Measurements from ENCODE around the gene UGT2B15.
"Not testable (repeated sequence)": the region's sequence is repeated elsewhere in the genome, so short reads cannot be mapped to it uniquely, and the experiment has no call there.

UGT2B15 gene
- 0 reads per million in 2 donors for total RNA-seq

DNA sequence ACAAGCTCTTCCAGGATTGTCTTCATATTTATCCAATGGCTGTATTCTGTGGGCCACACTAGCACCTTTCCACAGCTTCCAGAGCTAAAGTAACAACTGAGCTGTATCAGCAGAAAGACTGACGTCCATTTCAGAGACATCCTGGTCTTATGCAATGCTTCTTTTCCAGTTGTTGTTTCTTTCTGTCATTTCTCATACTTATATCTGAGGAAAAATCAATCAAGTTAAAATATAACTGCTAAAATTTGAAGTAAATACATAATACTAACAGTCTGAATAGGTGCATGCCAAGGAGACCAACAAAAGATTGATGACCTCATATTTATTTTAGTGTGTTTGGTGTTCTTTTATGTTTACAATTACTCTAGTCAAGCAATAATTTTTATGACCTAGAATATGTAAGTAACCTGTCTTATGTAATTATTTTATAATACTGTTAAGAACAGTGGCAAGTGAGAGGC, at the start of gene UGT2B15:
Gene UGT2B15, minus strand, starts transcription at position 174 of the 461 bp plus-strand sequence. Its CDS starts 34 bp downstream, at position 140.
- not testable (repeated sequence) for DNase-seq

DNA sequence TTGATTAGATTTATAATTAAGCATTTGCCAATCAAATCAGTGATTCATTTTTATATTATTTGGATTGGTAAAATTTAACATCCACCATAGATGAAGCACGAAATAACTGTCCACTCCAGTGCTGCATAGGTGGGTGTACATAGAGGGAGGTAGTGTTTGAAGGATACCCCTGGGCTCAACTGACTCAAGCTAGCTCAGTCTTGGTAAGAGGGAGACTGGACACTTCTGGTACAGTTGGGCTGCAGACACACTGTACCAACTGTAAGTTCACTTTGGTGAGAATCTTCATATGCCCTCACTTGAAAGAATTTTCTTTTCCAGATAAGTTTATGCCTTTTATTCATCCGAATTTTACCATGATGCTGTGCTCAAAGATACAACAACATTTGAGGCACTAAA, 48.6 kb upstream of the UGT2B15 start:
- DNase-seq: no peak

DNA sequence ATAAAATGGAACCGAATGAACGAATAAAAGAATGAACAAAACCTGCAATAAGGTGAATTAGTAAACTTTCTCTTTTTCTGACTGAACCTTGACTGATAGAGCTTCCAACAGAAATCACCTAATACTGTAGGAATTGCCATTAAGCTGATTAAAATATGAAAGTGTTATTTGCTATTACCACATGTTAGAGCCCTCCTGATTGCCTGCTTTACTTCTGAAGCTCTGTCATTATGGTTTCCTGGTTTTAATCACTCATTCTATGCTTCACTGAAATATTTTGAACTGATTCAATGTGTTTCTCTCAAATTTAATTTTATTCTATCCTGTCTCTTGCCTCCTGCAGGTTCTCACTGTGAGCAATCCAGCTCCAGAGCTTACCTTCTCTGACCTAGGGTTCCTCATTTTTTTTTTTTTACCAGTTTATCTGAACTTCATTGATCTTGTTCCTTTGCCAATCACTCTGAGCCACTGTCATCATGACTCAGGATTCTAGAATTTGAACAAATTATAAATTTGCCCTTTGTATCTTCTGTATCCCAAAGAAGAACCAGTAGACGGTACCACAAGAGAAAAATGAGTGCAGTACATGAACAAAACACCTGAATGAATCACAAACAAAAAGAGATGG, 48.1 kb upstream of the UGT2B15 start:
- no peak for DNase-seq

DNA sequence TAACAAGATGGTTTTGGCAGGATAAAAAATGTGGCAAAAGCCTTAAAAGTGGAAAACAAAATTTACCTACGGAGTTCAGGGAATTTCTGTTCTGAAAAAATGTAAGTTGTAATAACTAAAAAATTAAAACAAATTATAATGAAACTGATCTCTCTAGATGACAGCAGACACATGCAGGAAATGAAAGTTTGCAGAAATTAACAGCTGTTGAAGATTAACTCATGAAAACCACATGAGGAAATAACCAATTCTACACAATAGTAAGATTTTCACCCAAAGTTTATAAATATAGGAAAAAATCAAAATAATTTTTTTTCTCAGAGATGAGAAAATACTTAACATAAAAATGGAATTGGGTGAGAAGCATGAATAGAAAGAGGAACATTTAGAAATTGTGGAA, 47.5 kb upstream of the UGT2B15 start:
- DNase-seq: no peak

DNA sequence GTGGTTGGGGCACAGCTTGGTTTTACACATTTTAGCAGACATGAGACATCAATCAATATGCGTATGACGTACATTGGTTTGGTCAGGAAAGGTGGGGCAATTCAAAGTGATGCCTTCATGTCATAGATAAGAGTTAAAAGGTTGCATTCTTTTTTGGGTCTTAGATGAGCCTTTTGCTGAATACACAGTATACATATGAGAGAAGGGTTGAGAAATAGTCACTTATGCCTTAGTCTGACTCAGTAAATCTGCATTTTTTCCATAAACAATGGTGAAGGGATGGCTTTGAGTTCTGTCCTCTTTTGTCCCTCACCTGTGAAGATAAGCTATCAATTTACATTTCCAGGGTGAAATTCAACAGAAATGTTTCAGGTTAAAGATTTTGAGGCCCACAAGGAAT, 43.9 kb upstream of the UGT2B15 start:
- no peak for DNase-seq

DNA sequence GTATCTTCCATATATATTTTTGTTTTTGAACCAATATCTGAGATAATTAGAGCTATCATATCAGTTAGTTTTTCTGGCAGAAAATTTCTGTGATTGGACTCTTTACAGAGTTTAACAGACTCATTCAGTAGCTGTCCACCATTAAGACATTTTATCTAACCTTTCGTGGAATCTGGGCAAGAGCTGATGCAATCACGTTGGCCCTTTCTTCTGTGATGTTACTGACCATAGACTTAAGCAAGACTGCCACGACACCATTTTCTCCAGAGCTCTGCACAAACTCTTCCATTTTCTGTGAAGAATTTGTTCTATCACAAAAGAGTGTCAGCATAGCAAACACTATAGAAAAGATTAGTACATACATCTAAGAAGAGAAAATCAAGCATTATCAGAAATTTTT, 41.8 kb upstream of the UGT2B15 start:
- no peak for DNase-seq

DNA sequence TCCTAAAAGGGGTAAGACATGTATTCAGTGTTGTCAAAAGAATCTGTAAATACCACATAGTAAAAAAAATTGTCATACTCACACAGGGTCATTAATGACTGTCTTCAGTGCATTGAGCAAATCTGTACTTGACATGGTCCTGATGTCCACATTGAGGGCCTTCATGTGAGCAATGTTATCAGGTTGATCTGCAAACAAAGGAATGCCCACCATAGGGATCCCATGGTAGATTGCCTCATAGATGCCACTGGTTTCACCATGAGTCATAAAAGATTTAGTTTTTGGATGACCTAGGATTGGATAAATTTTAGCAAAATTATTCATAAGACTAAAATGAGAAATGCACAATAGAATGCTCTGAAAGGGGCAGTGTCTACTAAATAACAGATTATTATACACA, 38.1 kb upstream of the UGT2B15 start:
- no peak for DNase-seq

DNA sequence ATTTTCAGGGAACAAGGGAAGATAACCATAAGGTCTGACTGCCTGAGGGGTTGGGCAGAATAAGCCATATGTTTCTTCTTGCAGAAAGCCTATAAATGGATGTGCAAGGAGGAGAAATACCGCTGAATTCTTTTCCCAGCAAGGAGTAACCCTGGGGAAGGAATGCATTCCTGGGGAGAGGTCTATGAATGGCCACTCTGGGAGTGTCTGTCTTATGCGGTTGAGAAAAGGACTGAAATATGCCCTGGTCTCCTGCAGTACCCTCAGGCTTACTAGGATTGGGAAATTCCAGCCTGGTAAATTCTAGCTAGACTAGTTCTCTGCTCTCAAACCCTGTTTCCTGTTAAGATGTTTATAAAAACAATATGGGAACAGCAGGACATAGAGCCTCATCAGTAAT, 32.7 kb upstream of the UGT2B15 start:
- DNase-seq: not testable (repeated sequence)

DNA sequence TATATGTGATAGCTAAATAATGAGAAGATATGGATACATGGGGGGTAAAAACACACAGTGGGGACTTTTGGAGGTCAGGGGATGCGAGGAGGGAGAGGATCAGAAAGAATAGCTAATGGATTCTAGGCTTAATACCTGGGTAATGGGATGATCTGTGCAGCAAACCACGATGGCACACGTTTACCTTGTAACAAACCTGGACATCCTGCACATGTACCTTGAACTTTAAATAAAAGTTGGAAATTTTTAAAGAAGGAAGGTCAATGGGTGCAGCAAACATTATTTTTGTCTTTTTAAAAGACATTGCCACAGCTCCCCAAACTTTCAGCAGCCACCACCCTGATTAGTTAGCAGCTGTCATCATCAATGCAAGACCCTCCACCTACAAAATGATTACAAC, 29.7 kb upstream of the UGT2B15 start:
- DNase-seq: no peak

DNA sequence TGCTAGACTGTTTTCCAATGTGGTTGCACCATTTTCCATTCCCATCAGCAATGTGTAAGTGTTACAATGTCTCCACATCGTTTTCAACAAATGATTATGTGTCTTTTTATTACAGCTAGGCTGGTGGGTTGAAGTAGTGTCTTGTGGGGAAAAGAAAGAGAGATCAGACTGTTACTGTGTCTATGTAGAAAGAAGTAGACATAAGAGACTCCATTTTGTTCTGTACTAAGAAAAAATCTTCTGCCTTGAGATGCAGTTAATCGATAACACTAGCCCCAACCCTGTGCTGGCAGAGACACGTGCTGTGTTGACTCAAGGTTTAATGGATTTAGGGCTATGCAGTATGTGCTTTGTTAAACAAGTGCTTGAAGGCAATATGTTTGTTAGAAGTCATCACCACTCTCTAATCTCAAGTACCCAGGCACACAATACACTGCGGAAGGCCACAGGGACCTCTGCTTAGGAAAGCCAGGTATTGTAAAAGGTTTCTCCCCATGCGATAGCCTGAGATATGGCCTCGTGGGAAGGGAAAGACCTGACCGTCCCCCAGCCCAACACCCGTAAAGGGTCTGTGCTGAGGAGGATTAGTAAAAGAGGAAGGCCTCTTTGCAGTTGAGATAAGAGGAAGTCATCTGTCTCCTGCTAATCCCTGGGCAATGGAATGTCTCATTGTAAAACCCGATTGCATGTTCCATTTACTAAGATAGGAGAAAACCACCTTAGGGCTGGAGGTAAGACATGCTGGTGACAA, 23.0 kb upstream of the UGT2B15 start:
- DNase-seq: no peak

DNA sequence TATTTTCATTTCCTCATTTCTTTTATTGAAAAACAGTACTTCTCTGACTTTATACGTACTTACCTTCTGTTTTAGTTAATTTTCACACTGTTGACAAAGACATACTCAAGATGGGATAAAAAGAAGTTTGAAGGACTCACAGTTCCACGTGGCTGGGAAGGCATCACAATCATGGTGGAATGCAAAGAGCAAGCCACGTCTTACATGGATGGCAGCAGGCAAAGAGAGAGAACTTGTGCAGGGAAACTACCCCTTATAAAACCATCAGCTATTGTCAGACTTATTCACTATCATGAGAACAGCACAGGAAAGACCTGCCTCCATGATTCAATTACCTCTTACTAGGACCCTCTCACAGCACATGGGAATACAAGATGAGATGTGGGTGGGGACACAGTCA, 20.7 kb upstream of the UGT2B15 start:
- no peak for DNase-seq

DNA sequence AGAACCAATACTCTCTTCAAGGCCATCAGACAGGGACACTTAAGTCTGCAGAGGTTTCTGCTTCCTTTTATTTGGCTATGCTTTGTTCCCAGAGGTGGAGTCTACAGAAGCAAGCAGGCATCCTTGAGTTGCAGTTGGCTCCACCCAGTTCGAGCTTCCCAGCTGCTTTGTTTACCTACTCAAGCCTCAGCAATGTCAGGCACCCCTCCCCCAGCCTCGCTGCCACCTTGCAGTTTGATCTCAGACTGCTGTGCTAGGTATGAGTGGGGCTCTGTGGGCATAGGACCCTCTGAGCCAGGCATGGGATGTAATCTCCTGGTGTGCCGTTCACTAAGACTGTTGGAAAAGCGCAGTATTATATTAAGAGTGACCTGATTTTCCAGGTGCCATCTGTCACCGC, 12.6 kb upstream of the UGT2B15 start:
- DNase-seq: no peak

DNA sequence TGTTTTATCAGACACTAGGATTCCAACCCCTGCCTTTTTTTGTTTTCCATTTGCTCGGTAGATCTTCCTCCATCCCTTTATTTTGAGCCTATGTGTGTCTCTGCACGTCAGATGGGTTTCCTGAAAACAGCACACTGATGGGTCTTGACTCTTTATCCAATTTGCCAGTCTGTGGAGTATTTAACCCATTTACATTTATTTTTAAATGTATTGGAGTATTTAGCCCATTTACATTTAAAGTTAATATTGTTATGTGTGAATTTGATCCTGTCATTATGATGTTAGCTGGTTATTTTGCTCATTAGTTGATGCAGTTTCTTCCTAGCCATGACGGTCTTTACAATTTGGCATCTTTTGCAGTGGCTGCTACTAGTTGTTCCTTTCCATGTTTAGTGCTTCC, 10.8 kb upstream of the UGT2B15 start:
- not testable (repeated sequence) for DNase-seq

DNA sequence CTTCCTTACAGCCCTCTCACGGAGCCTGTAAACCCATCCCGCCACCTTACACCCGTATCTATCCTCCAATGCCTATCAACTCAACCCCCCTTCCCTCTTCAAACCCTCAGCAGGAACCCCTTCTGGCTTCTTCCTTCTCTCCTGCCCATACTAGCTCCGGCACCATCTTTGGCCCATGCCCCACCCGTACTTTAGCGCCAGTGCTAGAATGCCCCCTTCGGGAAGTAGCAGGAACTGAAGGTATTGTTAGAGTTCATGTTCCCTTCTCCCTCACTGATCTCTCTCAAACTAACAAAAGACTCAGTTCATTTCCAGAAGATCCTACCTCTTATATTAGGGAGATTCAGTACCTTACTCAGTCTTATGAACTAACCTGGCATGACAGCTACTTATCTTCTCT, 2.7 kb upstream of the UGT2B15 start:
- DNase-seq: no peak

DNA sequence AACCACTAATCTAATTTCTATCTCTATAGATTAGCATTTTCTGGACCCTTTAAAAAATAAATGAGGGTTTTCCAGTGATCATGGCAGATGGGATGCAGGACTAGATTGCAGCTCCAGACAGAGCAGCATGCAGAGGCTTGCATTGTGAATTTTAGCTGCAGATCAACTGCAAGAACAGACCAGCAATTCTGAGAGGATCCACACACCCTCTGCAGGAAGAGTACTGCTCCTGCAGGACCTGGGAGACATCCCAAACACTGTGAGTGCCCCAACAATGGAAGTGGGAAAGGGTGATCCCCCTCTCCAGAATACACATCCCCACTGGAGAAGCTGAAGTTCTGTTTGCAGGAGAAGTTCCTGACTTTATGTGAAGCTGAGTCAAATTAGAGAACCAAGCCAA, 765 bp upstream of the UGT2B15 start:
- DNase-seq: not testable (repeated sequence)

DNA sequence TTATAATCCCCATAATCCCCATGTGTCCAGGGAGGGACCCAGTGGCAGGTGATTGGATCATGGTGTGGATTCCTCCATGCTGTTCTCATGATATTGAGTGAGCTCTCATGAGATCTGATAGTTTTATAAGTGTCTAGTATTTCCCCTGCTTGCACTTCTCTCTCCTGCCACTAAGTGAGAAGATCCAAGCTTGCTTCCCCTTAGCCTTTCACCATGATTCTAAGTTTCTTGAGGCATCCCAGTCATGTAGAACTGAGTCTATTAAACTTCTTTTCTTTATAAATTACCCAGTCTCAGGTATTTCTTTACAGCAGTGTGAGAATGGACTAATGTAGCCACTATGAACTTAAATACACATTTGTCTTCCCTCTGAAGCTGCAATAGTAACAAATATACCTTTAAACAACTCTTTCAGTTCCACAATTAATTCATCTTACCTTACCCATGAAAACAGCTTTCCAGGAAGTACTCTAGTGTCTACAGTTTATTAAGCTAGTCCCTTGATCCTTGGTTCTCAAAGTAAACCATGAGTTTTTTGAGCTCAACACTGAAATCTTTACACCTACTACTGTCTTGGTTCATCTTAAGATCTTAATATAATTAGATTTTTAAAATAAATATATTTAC, 1.8 kb downstream of the UGT2B15 start:
- DNase-seq: not testable (repeated sequence)

DNA sequence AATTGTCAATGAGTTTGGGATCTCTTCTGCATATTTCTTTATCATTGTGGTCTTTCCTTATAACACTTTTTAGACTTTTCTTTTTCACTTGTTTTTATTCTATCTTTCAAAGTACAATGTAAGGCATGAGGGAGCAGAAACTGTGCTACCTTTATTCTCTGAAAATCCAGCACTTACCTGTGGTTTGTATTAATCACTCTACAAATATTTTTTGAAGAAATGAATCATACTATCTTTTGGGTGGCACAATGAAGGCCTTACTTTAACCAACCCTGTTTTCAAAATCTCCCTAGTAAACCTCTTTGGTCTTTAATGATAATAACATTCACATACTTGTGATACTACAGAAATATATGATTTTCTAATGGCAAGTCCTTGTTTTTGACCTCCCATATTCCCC, 2.9 kb downstream of the UGT2B15 start:
- DNase-seq: not testable (repeated sequence)

DNA sequence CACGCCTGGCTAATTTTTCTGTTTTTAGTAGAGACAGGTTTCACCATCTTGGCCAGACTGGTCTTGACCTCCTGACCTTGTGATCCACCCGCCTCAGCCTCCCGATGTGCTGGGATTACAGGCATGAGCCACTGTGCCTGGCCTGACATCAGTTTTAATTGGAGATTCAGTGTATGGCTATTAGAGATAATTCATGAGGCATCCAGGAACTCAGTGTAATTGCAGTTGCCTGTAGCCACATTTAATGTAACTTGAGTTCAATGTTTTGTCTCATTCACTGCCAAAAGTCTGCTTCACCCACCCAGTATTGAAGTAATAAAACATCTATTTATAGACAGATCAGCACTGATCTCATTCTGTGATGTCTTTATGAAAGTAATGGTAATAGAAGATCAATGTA, 5.7 kb downstream of the UGT2B15 start:
- DNase-seq: not testable (repeated sequence)

DNA sequence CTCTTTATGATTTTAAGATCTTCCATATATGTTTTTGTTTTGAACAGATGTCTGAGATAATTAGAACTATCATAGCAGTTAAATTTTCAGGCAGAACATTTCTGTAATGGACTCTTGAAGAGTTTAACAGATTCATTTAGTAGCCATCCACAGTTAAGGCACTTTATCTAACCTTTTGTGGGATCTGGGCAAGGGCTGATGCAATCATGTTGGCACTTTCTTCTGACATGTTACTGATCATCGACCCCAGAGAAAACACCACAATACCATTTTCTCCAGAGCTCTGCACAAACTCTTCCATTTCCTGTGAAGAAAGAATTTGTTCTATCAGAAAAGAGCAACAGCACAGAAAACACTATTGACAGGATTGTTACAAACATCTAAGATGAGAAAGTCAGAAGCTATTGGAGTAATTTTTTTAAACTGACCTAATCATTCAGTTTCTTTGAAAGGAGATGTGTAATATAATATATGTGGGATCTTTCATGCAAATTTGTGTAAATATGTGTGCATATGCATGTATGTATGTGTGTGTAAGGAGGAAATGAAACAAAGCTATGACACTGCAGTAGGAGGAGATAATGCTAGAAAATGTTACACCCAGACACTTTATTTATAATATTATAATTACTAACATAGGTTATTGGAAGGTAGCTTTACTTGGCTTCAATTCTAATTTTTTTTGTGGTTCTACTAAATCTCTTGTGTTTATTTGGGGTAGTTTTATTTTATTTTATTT, 7.4 kb downstream of the UGT2B15 start:
- DNase-seq: not testable (repeated sequence)

DNA sequence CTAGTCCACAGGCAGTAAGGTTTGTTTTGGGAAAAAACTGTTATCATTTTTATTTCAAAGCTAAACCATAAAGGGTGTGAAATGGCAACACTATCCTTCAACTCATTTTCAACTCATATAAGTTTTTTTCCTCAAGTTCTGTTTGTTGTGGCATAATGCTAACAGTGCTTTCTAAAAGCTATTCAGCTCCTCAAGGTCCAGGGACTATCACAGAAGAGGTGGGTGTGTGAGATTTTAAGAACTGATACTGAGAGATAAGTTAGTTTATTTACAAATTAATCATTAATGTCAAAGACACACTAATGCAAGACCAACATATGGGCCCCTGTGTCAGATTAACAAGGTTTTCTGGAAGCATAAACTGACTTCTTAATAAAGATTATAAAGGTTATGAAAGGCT, 11.8 kb downstream of the UGT2B15 start:
- no peak for DNase-seq

DNA sequence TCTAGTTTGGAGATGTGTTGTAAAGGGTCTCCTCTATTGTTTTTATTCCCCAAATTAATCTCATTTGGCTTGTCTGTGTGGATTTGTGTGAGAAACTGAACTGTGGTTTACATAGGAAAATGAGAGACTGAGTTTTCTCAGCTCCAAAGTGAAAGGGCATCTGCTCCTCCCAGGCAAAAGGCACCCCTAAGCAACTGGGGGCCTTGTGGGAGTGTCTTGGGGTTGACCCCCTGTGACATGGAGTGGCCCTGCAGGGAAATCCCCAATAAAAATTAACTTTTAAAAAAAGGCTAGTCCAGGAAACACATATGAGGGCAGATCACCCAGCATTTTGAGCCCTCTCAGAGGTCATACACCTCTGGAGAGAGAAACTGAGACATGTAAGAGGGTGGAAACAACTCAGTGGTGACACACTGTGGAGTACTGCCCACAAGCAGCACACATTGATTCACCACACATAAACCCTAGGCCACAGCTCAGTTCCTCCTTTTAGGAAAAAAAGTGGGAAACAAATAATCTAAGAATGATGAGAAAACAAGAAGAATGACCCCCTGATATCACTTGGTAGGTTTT, 13.3 kb downstream of the UGT2B15 start:
- DNase-seq: not testable (repeated sequence)

DNA sequence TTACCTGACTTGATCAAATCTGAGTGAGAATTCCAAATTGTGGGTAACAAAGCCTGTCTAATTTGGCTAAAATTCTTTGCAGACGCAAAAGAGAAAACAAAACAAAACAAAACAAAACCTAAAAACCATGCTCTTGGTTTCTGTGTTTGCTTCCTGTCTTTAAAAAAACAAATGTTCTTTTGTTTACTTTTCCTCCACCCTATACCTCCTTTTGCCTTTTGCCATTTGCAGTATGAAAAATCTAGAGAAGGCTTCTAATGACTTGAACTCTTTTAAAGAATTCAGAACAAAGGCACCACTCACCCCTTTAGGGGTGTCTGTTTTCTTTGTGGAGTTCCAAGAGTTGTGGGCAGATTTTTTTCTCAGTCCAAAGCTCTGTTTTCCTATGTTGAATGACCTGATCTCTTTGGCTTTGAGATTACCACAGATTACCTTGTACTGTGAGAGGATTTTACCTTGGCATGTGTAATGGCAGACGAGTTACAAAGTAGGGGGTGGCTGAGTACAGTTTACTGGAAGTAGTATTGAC, 13.9 kb downstream of the UGT2B15 start:
- not testable (repeated sequence) for DNase-seq
